ENCODE measurements around the gene STARD10. TPM values are rescaled to one million over a fixed set of nuclear protein-coding genes. Genes with fewer than 3 reads are reported as not detected.

STARD10 gene
- total RNA-seq, 4 donors from 2014 or later = 26.6 to 75.4 (median 58.1) TPM

GRCh38 chr11:72758690-72759389, 35.0 kb downstream of the STARD10 start:
- TF ChIP-seq EP300 (IDR thresholded peaks at IDR 0.05) (no peak), POLR2A (IDR thresholded peaks at IDR 0.05; ENCODE audit: low read depth) (no peak)
- H3K27ac ChIP-seq (replicated peaks in 1 of 4) = no peak overlapping the region
- no peak for DNase-seq (ENCODE audit: extremely low spot score)

GRCh38 chr11:72758304-72758689, 35.5 kb downstream of the STARD10 start:
- no peak overlapping the region for H3K27ac ChIP-seq (replicated peaks in 1 of 4)

More at GRCh38 chr11:72758690-72759389, 35.0 kb downstream of the STARD10 start:
- Histone ChIP-seq H3K36me3 (peaks cover 0 to 36% (median 24%) of the 10 kb centered on the region in 4 donors), H3K4me1 (peaks cover 0 to 8% (median 0%) of the 10 kb centered on the region in 4 donors), H3K4me3 (no peak overlapping the region), H3K9me3 (no peaks in the 10 kb centered on the region), H3K27me3 (no peaks in the 10 kb centered on the region)
- WGBS = 58% methylated on average over 17 of the region's 17 CpGs
- intact Hi-C loops (cut with DNase I) = no loop called here

GRCh38 chr11:72755713-72756285, 38.0 kb downstream of the STARD10 start:
- no peak for TF ChIP-seq CTCF (IDR thresholded peaks at IDR 0.05)
- TF ChIP-seq EP300 (IDR thresholded peaks at IDR 0.05) = no peak
- TF ChIP-seq POLR2A (IDR thresholded peaks at IDR 0.05; ENCODE audit: low read depth) = no peak
- no peak for TF ChIP-seq POLR2AphosphoS5 (IDR thresholded peaks at IDR 0.05)
- H3K9me3 ChIP-seq = no peaks in the 10 kb centered on the region
- intact Hi-C loops (cut with DNase I) = no loop called here

More at GRCh38 chr11:72758304-72758689, 35.5 kb downstream of the STARD10 start:
- H3K4me3 ChIP-seq = no peak overlapping the region
- intact Hi-C loops (cut with DNase I) = no loop called here
- WGBS = 90% methylated on average over 6 of the region's 7 CpGs
- peaks cover 0 to 36% (median 24%) of the 10 kb centered on the region in 4 donors for H3K36me3 ChIP-seq
- H3K9me3 ChIP-seq = no peaks in the 10 kb centered on the region
- peaks cover 0 to 12% (median 2%) of the 10 kb centered on the region in 4 donors for H3K4me1 ChIP-seq
- TF ChIP-seq POLR2A (IDR thresholded peaks at IDR 0.05; ENCODE audit: low read depth) (no peak), EP300 (IDR thresholded peaks at IDR 0.05) (no peak), POLR2AphosphoS5 (IDR thresholded peaks at IDR 0.05) (no peak), CTCF (IDR thresholded peaks at IDR 0.05) (no peak)
- H3K27me3 ChIP-seq = no peaks in the 10 kb centered on the region
- no peak for DNase-seq (ENCODE audit: extremely low spot score)

GRCh38 chr11:72754544-72755155, 39.2 kb downstream of the STARD10 start:
- Histone ChIP-seq H3K36me3 (peaks cover 0 to 36% (median 24%) of the 10 kb centered on the region in 4 donors), H3K4me1 (peaks cover 17 to 44% (median 38%) of the 10 kb centered on the region in 4 donors), H3K27ac (replicated peaks in 1 of 4) (no peak overlapping the region), H3K9me3 (no peaks in the 10 kb centered on the region), H3K27me3 (no peaks in the 10 kb centered on the region), H3K4me3 (no peak overlapping the region)
- TF ChIP-seq POLR2AphosphoS5 (IDR thresholded peaks at IDR 0.05) (no peak), CTCF (IDR thresholded peaks at IDR 0.05) (no peak)
- no peak for DNase-seq (ENCODE audit: extremely low spot score)
- WGBS = 83% methylated on average over 48 of the region's 48 CpGs
- intact Hi-C loops (cut with DNase I) = no loop called here

More at GRCh38 chr11:72755713-72756285, 38.0 kb downstream of the STARD10 start:
- H3K27ac ChIP-seq (replicated peaks in 1 of 4) = no peak overlapping the region
- peaks cover 17 to 34% (median 27%) of the 10 kb centered on the region in 4 donors for H3K4me1 ChIP-seq
- 95% methylated on average over 4 of the region's 4 CpGs for WGBS
- peaks cover 0 to 36% (median 24%) of the 10 kb centered on the region in 4 donors for H3K36me3 ChIP-seq
- H3K27me3 ChIP-seq = no peaks in the 10 kb centered on the region
- H3K4me3 ChIP-seq = no peak overlapping the region
- DNase-seq (ENCODE audit: extremely low spot score) = no peak

GRCh38 chr11:72754149-72754543, 39.7 kb downstream of the STARD10 start:
- H3K4me1 ChIP-seq = peaks cover 17 to 42% (median 39%) of the 10 kb centered on the region in 4 donors
- TF ChIP-seq EP300 (IDR thresholded peaks at IDR 0.05) (no peak), POLR2A (IDR thresholded peaks at IDR 0.05; ENCODE audit: low read depth) (no peak), CTCF (IDR thresholded peaks at IDR 0.05) (no peak), POLR2AphosphoS5 (IDR thresholded peaks at IDR 0.05) (no peak)
- H3K27ac ChIP-seq (replicated peaks in 1 of 4) = no peak overlapping the region
- no peaks in the 10 kb centered on the region for H3K9me3 ChIP-seq
- WGBS = 94% methylated on average over 8 of the region's 8 CpGs
- intact Hi-C loops (cut with DNase I) = no loop called here
- no peaks in the 10 kb centered on the region for H3K27me3 ChIP-seq
- H3K36me3 ChIP-seq = peaks cover 0 to 36% (median 24%) of the 10 kb centered on the region in 4 donors
- H3K4me3 ChIP-seq = no peak overlapping the region
- DNase-seq (ENCODE audit: extremely low spot score) = no peak
